AG09309 (cell line): Measurements from ENCODE around the gene HMOX1.

ENCODE experiments used
- DNase-seq: peaks from one replicate; pipeline ENCODE4 v3.0.0-alpha.2; 2010; ENCODE audit warnings: low read depth
- H3K4me3 ChIP-seq: 2 replicates; pipeline ENCODE4 v1.5.1; 2011; ENCODE audit warnings: mild to moderate bottlenecking, low read depth, low read length, moderate library complexity; ENCODE audit not compliant: control insufficient read depth
- CTCF ChIP-seq: IDR thresholded peaks from 2 replicates; pipeline ENCODE4 v1.5.1; 2011; ENCODE audit warnings: mild to moderate bottlenecking, low read depth, low read length, inconsistent platforms; ENCODE audit not compliant: insufficient read depth, control insufficient read depth; ENCODE audit errors: missing control alignments

The HMOX1 gene, protein sequence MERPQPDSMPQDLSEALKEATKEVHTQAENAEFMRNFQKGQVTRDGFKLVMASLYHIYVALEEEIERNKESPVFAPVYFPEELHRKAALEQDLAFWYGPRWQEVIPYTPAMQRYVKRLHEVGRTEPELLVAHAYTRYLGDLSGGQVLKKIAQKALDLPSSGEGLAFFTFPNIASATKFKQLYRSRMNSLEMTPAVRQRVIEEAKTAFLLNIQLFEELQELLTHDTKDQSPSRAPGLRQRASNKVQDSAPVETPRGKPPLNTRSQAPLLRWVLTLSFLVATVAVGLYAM

DNA sequence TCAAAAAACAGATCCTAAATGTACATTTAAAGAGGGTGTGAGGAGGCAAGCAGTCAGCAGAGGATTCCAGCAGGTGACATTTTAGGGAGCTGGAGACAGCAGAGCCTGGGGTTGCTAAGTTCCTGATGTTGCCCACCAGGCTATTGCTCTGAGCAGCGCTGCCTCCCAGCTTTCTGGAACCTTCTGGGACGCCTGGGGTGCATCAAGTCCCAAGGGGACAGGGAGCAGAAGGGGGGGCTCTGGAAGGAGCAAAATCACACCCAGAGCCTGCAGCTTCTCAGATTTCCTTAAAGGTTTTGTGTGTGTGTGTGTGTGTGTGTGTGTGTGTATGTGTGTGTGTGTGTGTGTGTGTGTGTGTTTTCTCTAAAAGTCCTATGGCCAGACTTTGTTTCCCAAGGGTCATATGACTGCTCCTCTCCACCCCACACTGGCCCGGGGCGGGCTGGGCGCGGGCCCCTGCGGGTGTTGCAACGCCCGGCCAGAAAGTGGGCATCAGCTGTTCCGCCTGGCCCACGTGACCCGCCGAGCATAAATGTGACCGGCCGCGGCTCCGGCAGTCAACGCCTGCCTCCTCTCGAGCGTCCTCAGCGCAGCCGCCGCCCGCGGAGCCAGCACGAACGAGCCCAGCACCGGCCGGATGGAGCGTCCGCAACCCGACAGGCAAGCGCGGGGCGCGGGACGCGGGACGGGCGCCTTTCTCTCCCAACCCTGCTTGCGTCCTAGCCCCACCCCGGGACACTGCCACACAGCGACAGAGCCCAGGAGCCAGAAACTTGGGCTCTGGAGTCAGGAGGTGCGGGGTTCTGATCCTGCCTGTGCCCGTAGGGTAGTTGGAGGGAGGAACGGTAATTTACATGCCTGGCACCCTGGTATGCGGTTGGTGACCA, at the start of gene HMOX1:
HMOX1 (plus strand) TSS at position 560 of the 887 bp plus-strand sequence; CDS start at position 638, 78 bp downstream.
- peak within 1 kb of the TSS; percentile 59 for H3K4me3 ChIP-seq
- DNase-seq: peak; percentile 71

DNA sequence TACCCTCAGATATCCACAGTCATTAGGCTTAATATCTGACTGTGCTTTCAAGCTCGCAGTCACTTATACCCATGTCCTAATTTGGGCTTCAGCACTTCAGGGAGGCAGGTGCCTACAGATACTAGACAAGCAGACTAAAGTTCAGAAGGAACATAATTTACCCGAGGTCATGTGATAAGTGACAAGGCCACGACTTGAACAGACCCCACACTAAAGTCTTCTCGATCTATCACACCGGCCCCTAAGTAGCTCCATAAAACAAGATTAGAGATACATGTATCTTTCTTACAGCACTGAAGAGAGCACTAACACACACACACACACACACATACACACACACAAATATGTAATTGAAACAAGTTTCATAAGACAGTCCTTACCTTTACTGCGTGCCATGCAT, 48.6 kb upstream of the HMOX1 start:
- no peak for DNase-seq
- H3K4me3 ChIP-seq: no peak overlapping the region
- no peak for TF ChIP-seq CTCF

More for the DNA sequence above, at the start of gene HMOX1:
- no peak for TF ChIP-seq CTCF

GRCh38 chr22:35333220-35333619, 47.7 kb upstream of the HMOX1 start:
- no peak overlapping the region for H3K4me3 ChIP-seq
- no peak for TF ChIP-seq CTCF
- no peak for DNase-seq

GRCh38 chr22:35334004-35334403, 46.9 kb upstream of the HMOX1 start:
- no peak for DNase-seq
- no peak for TF ChIP-seq CTCF
- H3K4me3 ChIP-seq: no peak overlapping the region

- TF ChIP-seq CTCF: no peak
- DNase-seq: no peak
- H3K4me3 ChIP-seq: no peak overlapping the region
Observed at GRCh38 chr22:35335468-35335867, 45.4 kb upstream of the HMOX1 start.

GRCh38 chr22:35335936-35336781, 44.7 kb upstream of the HMOX1 start:
- no peak for TF ChIP-seq CTCF
- no peak for DNase-seq
- H3K4me3 ChIP-seq: no peak overlapping the region
